Thymus (tissue), 14 donors: Measurements from ENCODE around the gene TRPV3. TPM values are rescaled to one million over a fixed set of nuclear protein-coding genes. Genes with fewer than 3 reads are reported as not detected.

Source experiments
- DNase-seq, 9 donors: peaks; one replicate each; pipeline ENCODE4 v3.0.0-alpha.2; 2013; ENCODE audit warnings: low spot score in 9 of 9, low read depth in 6 of 9, missing footprints in 1 of 9
- H3K27ac ChIP-seq, 2 donors: one replicate each; pipeline ENCODE4 v1.5.1; 2013; ENCODE audit warnings: control low read depth in 1 of 2, low read depth in 1 of 2, low read length in 1 of 2, mild to moderate bottlenecking in 1 of 2, moderate library complexity in 1 of 2
- H3K27me3 ChIP-seq, 2 donors: one replicate each; pipeline ENCODE4 v1.5.1; 2013; ENCODE audit warnings: low read length in 1 of 2; ENCODE audit not compliant: control insufficient read depth in 2 of 2, insufficient read depth in 1 of 2
- H3K36me3 ChIP-seq, 2 donors: one replicate each; pipeline ENCODE4 v1.5.1; 2013; ENCODE audit warnings: low read length in 1 of 2, mild to moderate bottlenecking in 1 of 2, moderate library complexity in 1 of 2; ENCODE audit not compliant: control insufficient read depth in 2 of 2, insufficient read depth in 2 of 2
- H3K4me1 ChIP-seq, 2 donors: one replicate each; pipeline ENCODE4 v1.5.1; 2013; ENCODE audit warnings: low read length in 2 of 2; ENCODE audit not compliant: control insufficient read depth in 2 of 2, insufficient read depth in 2 of 2
- H3K4me3 ChIP-seq, 2 donors: one replicate each; pipeline ENCODE4 v1.5.1; 2013; ENCODE audit warnings: low read length in 2 of 2, control low read depth in 1 of 2, mild to moderate bottlenecking in 1 of 2
- H3K9me3 ChIP-seq, 2 donors: one replicate each; pipeline ENCODE4 v1.5.1; 2013; ENCODE audit warnings: low read length in 1 of 2, mild to moderate bottlenecking in 1 of 2; ENCODE audit not compliant: control insufficient read depth in 2 of 2, insufficient read depth in 1 of 2
- WGBS: extraction: QIAGEN DNeasy Blood & Tissue Kit; methylation state at CpG from one replicate; pipeline ENCODE4 v1.1.7; 2013; 5-methylcytosine and 5-hydroxymethylcytosine counted together
- long read RNA-seq, 10 donors: transcript quantifications; one replicate each; lab custom pipeline, GENCODE V29; 2026
- polyA plus RNA-seq: library from polyadenylated mRNA; stranded (reverse); fragments of 200-250 nt; gene quantifications from one replicate; pipeline ENCODE4 v1.2.3, GENCODE V29; 2013
- total RNA-seq: library from RNA; stranded (reverse); fragments of 120-200 nt; gene quantifications from one replicate; pipeline ENCODE4 v1.2.4, GENCODE V29; 2013
- donor health status: healthy.

Gene TRPV3
- total RNA-seq (0.38 TPM), polyA plus RNA-seq (0.98 TPM)
- long read RNA-seq, donor 1, result 0 reads
- long read RNA-seq, donor 2, result 0 reads
- long read RNA-seq, donor 3, result 0 reads
- long read RNA-seq, donor 4, result 0 reads
- long read RNA-seq, donor 5, result 0 reads
- long read RNA-seq, donor 6, result 0 reads
- long read RNA-seq, donor 7, result 0 reads
- long read RNA-seq, donor 8, result 0 reads
- long read RNA-seq, donor 9, result 0 reads
- long read RNA-seq, donor 10, result 0 reads

DNA sequence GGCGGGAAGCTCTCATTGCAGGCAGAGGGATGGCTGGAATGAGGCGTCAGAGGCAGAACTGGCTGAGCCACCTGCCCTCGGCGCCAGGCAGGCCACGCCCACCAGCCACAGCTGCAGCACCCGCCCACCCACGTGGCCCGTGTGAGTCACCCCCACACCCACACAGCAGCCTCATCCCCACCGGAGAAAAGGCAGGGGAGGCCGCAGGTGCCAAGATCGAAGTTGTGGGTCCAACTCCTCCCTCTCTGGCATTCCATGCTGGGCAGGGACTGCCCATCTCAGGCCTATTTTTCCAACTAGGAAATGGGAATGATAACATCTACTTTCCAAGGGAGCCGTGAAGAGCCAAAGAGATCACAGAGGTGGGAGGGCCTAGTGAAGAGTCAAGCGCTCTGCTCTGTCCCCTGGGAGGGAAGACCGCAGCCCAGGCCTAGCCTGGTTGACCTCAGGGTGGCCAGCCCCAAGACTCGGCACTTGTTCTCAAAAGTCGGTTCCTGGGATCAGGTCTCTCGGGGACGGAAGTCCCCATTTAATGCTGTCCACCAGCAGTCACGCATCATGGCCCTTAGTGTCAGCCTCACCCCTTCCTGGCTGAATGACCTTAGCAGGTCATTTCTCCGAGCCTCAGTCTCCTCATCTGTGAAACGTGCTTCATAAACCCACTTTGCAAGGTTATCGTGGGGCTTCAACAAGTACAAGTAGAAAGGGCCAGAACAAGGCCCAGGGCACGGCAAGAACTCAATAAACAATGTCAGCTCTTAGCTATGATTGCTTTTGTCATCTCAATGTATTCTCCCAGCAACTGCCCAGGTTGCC is at the start of gene TRPV3:
TSS of gene TRPV3 (minus strand) at position 45 of the 816 bp plus-strand sequence. CDS start 2,962 bp downstream, outside the sequence.
- Histone ChIP-seq H3K4me1 (peaks cover 0 to 7% of the 10 kb centered on the region in 2 donors), H3K27ac (peak within 1 kb of the TSS in 1 of 2 donors; percentile 73), H3K4me3 (no peak within 1 kb of the TSS), H3K36me3 (no peaks in the 10 kb centered on the region), H3K9me3 (no peaks in the 10 kb centered on the region), H3K27me3 (peaks cover 0 to 7% of the 10 kb centered on the region in 2 donors)
- WGBS, result 87% methylated on average over 23 of the region's 23 CpGs
- DNase-seq, result no peak

DNA sequence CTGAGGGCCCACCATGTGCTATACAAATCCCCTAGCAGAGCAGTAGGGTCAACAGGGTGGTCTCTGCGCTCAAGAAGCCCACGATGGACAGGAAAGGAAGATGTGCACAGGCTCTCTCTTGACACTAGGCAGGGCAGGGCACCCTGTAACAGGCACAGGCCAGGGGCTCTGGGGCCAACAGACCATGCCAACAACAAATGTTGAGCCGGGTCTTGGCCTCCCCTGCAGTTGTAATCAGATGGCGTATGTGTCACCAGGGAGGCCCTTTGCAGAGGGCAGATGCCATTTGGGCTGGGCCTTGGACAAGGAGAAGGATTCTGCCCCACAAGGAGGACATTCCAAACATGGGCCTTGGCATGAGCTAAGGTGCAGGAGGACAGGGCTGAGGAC is 46.3 kb upstream of the TRPV3 start:
- 97% methylated on average over 4 of the region's 4 CpGs for WGBS
- H3K27me3 ChIP-seq, result no peaks in the 10 kb centered on the region

DNA sequence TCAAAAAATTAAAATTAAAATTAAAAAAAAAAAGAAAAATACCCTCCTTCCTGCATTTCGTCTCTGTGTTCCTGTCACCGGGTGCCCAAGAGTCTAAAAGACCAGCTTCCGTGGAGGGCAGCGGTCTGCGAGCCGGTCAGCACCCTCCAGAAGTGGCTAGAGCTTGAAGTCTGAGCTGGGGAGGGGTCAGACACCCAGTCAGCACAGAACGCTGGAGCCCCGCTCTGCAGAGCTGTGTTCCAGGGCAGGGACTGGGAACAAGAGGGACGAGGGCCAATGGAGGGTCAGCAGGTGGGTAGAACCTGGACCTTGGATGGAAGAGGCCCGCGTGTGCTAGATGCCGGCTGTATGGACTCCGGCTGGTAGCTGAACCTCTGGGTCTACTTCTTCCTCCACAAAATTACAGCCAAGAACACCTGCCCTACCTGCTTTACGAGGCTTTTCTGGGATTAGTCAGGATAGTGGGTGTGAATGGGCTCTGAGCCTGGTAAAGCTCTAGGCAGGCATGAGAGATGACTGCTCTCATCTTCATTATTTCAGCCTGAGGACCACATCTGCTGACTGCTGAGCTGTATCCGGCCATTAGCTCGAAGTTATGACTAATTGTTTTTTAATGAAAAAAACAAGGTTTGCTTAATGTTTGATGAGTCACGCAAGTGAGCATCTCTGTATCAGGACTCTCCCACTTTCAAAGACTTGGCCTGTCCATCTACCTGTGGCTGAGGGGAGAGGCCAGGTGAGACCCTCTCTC is 45.7 kb upstream of the TRPV3 start:
- 95% methylated on average over 17 of the region's 17 CpGs for WGBS

More for the DNA sequence above, 46.3 kb upstream of the TRPV3 start:
- Histone ChIP-seq H3K4me3 (no peak overlapping the region), H3K27ac (no peak overlapping the region), H3K36me3 (peaks cover 0 to 8% of the 10 kb centered on the region in 2 donors), H3K4me1 (no peaks in the 10 kb centered on the region), H3K9me3 (peaks cover 0 to 1% of the 10 kb centered on the region in 2 donors)
- no peak for DNase-seq

DNA sequence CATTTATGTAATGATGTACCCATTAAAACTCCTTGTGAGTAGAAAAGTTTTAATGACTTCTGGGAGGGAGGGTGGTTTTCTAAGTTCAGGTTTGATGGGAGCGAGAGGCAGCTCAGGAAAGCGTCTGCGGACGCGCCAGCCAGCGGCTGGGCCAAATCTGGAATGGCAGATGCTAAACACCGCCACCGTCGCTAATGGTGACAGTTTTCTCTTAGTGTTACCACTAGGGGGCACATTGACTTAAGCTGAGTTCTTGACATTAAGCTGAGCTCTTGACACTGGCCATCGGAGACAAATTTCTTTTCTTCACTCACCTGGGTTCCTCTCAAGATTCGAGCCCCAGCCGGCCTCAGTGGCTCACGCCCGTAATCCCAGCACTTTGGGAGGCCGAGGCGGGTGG is 44.9 kb upstream of the TRPV3 start:
- H3K4me3 ChIP-seq, result no peak overlapping the region
- no peaks in the 10 kb centered on the region for H3K4me1 ChIP-seq
- 90% methylated on average over 16 of the region's 16 CpGs for WGBS
- peaks cover 0 to 7% of the 10 kb centered on the region in 2 donors for H3K36me3 ChIP-seq
- peaks cover 0 to 1% of the 10 kb centered on the region in 2 donors for H3K9me3 ChIP-seq
- DNase-seq, result peak in 8 of 9 donors; percentile 1 to 46 (median 9)
- H3K27me3 ChIP-seq, result no peaks in the 10 kb centered on the region
- H3K27ac ChIP-seq, result no peak overlapping the region

More for the DNA sequence above, 45.7 kb upstream of the TRPV3 start:
- Histone ChIP-seq H3K9me3 (peaks cover 0 to 1% of the 10 kb centered on the region in 2 donors), H3K36me3 (peaks cover 0 to 7% of the 10 kb centered on the region in 2 donors), H3K27ac (no peak overlapping the region), H3K4me1 (no peaks in the 10 kb centered on the region), H3K27me3 (no peaks in the 10 kb centered on the region), H3K4me3 (no peak overlapping the region)
- DNase-seq, result no peak

GRCh38 chr17:3600529-3601205 is 43.1 kb upstream of the TRPV3 start:
- 97% methylated on average over 15 of the region's 15 CpGs for WGBS
- no peak for DNase-seq
- no peaks in the 10 kb centered on the region for H3K4me1 ChIP-seq
- no peaks in the 10 kb centered on the region for H3K36me3 ChIP-seq
- no peak overlapping the region for H3K4me3 ChIP-seq
- H3K9me3 ChIP-seq, result no peaks in the 10 kb centered on the region
- no peak overlapping the region for H3K27ac ChIP-seq
- no peaks in the 10 kb centered on the region for H3K27me3 ChIP-seq

GRCh38 chr17:3598078-3598477 is 40.5 kb upstream of the TRPV3 start:
- no peaks in the 10 kb centered on the region for H3K4me1 ChIP-seq
- no peaks in the 10 kb centered on the region for H3K27me3 ChIP-seq
- no peak overlapping the region for H3K27ac ChIP-seq
- H3K4me3 ChIP-seq, result no peak overlapping the region
- H3K9me3 ChIP-seq, result no peaks in the 10 kb centered on the region
- no peak for DNase-seq
- WGBS, result 90% methylated on average over 13 of the region's 13 CpGs
- no peaks in the 10 kb centered on the region for H3K36me3 ChIP-seq

- Histone ChIP-seq H3K27ac (no peak overlapping the region), H3K4me1 (no peaks in the 10 kb centered on the region), H3K36me3 (no peaks in the 10 kb centered on the region), H3K9me3 (no peaks in the 10 kb centered on the region), H3K4me3 (no peak overlapping the region), H3K27me3 (no peaks in the 10 kb centered on the region)
- 98% methylated on average over 27 of the region's 27 CpGs for whole genome bisulfite sequencing
- no peak for DNase-seq
Observed at GRCh38 chr17:3596804-3597464, 39.3 kb upstream of the TRPV3 start.

DNA sequence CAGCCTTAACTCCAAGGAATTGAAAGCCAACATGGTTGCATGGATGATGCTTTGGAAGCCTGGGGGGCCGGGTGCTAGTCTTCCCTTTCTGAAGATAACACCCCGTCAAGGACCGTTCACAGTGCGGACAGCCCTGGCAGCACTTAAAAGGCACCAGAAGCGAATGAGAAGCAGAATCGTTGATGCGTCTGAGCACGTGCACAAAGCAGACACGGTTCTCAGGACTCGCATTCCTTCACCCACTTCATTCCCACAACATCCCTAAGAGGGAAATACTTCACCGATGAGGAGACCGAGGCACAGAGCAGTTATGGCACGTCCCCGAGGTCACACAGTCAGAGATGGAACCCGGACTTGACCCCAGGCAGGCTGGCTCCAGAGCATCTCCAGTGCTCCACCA is 37.4 kb upstream of the TRPV3 start:
- Histone ChIP-seq H3K4me1 (no peaks in the 10 kb centered on the region), H3K9me3 (no peaks in the 10 kb centered on the region), H3K27ac (no peak overlapping the region), H3K36me3 (peaks cover 0 to 6% of the 10 kb centered on the region in 2 donors), H3K4me3 (no peak overlapping the region), H3K27me3 (no peaks in the 10 kb centered on the region)
- 88% methylated on average over 15 of the region's 15 CpGs for WGBS
- DNase-seq, result no peak
